Uterus (tissue), 4 donors: ENCODE measurements around the gene CCDC178. TPM values are rescaled to one million over a fixed set of nuclear protein-coding genes. Genes with fewer than 3 reads are reported as not detected.

Source experiments
- DNase-seq, 2 donors: peaks; one replicate each; pipeline ENCODE4 v3.0.0-alpha.2; 2019 to 2020
- H3K27ac ChIP-seq, 2 donors: fragments of 200-600 bp; sonication (generic); 1 replicate in 1 of 2; 2 replicates in 1 of 2; pipeline ENCODE4 v1.5.1; 2016 to 2018
- H3K27me3 ChIP-seq, 2 donors: fragments of 200-600 bp; sonication (generic); one replicate each; pipeline ENCODE4 v1.5.1; 2018 to 2019; ENCODE audit warnings: control low read depth in 1 of 2
- H3K36me3 ChIP-seq, 2 donors: fragments of 200-600 bp; sonication (generic); one replicate each; pipeline ENCODE4 v1.5.1; 2019; ENCODE audit warnings: control low read depth in 1 of 2
- H3K4me1 ChIP-seq, 2 donors: fragments of 200-600 bp; sonication (generic); one replicate each; pipeline ENCODE4 v1.5.1; 2018 to 2019; ENCODE audit warnings: control low read depth in 1 of 2
- H3K4me3 ChIP-seq, 2 donors: fragments of 200-600 bp; sonication (generic); 1 replicate in 1 of 2; 2 replicates in 1 of 2; pipeline ENCODE4 v1.5.1; 2018 to 2019; ENCODE audit warnings: mild to moderate bottlenecking in 1 of 2
- H3K9me3 ChIP-seq, 2 donors: fragments of 200-600 bp; sonication (generic); one replicate each; pipeline ENCODE4 v1.5.1; 2019; ENCODE audit warnings: control low read depth in 1 of 2
- POLR2A ChIP-seq, 2 donors: fragments of 450-650 bp; IDR thresholded peaks; one replicate each; pipeline ENCODE4 v1.6.1; 2016; ENCODE audit warnings: antibody characterized with exemption in 2 of 2, mild to moderate bottlenecking in 1 of 2, moderate library complexity in 1 of 2
- intact Hi-C: fragments of 100-400 bp; cut with DNase I; formaldehyde crosslinking; loops from one replicate; pipeline ENCODE4 v1.15.1; 2023; ENCODE audit warnings: low total_unique reads
- total RNA-seq, 4 donors: library from RNA; depleted of rRNA in 3 of 4; stranded (reverse); fragments of >200 nt in 3 of 4; gene quantifications; one replicate each; pipeline versions ENCODE4 v1.1.0 to v1.2.4, GENCODE V29; 2014 to 2023
- TF ChIP-seq, protein P1 (sequence below), 4 experiments: fragments of 200-600 bp in 2 of 4; fragments of 450-650 bp in 2 of 4; sonication (generic) in 2 of 4; IDR thresholded peaks; one replicate each; pipeline ENCODE4 v1.5.1; 2016 to 2019; ENCODE audit warnings: antibody characterized with exemption in 4 of 4, mild to moderate bottlenecking in 2 of 4, moderate library complexity in 1 of 4
- donor health status: DM: yes; HTN: yes; CAD: no.

The CCDC178 gene
- total RNA-seq, 4 donors from 2014 or later = 1.0 to 28.7 (median 8.8) TPM

DNA sequence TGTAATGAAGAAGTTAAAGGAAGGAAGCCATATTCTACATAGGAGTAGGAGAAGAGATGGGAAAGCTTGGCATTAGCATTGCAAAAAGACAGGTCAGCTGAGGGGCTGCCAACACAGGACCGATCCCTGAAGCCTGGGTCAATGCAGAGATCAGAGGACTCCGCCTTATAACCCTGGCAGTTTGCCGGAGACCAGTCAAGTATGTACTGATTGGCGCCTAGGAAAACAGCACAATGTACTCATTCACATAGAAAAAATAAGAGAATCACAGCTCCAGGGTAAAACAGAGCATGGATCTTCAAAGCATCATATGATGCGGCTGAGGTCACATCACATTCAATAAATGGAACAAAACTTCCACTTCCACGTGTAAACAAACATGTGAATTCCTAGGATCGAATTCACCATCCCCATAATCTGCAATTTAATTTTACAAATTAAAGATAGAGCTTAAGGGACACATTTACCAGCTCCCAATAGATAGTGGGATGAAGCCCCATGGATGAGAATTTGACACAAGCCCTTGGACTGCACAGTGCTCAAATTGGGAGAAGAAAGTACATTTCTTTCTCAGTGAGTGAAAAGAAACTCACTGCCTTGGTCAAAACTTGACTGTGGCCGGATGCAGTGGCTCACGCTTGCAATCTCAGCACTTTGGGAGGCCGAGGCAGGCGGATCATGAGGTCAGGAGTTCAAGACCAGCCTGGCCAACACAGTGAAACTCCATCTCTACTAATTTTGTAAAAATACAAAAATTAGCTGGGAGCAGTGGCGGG lies 532.7 kb downstream of the CCDC178 start:
- DNase-seq = no peak
- intact Hi-C loops = no loop called here
- Histone ChIP-seq H3K4me3 (no peak overlapping the region), H3K27me3 (no peaks in the 10 kb centered on the region), H3K4me1 (no peaks in the 10 kb centered on the region), H3K36me3 (no peaks in the 10 kb centered on the region), H3K9me3 (no peaks in the 10 kb centered on the region), H3K27ac (no peak overlapping the region)
- no peak for TF ChIP-seq POLR2A (IDR thresholded peaks at IDR 0.05)
- TF ChIP-seq, protein P1, sequence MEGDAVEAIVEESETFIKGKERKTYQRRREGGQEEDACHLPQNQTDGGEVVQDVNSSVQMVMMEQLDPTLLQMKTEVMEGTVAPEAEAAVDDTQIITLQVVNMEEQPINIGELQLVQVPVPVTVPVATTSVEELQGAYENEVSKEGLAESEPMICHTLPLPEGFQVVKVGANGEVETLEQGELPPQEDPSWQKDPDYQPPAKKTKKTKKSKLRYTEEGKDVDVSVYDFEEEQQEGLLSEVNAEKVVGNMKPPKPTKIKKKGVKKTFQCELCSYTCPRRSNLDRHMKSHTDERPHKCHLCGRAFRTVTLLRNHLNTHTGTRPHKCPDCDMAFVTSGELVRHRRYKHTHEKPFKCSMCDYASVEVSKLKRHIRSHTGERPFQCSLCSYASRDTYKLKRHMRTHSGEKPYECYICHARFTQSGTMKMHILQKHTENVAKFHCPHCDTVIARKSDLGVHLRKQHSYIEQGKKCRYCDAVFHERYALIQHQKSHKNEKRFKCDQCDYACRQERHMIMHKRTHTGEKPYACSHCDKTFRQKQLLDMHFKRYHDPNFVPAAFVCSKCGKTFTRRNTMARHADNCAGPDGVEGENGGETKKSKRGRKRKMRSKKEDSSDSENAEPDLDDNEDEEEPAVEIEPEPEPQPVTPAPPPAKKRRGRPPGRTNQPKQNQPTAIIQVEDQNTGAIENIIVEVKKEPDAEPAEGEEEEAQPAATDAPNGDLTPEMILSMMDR (IDR thresholded peaks at IDR 0.05) = no peak

DNA sequence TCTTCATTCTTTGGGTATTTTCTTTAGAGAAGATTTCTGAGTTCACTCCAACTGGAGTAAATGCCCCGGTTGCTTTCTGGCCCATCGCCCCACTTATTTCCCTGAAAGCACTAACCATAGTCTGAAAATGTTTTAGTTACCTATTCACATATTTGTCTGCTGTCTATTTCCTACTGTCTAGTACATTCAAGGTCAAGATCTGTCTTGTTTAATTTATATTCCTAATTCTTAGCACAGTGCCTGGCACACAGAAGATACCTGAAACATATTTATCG lies 533.3 kb downstream of the CCDC178 start:
- no peak for DNase-seq
- H3K4me3 ChIP-seq = no peak overlapping the region
- H3K9me3 ChIP-seq = no peaks in the 10 kb centered on the region
- no peaks in the 10 kb centered on the region for H3K27me3 ChIP-seq
- H3K27ac ChIP-seq = no peak overlapping the region
- TF ChIP-seq, protein P1 (IDR thresholded peaks at IDR 0.05) = no peak
- TF ChIP-seq POLR2A (IDR thresholded peaks at IDR 0.05) = no peak
- intact Hi-C loops = no loop called here
- H3K36me3 ChIP-seq = no peaks in the 10 kb centered on the region
- no peaks in the 10 kb centered on the region for H3K4me1 ChIP-seq

DNA sequence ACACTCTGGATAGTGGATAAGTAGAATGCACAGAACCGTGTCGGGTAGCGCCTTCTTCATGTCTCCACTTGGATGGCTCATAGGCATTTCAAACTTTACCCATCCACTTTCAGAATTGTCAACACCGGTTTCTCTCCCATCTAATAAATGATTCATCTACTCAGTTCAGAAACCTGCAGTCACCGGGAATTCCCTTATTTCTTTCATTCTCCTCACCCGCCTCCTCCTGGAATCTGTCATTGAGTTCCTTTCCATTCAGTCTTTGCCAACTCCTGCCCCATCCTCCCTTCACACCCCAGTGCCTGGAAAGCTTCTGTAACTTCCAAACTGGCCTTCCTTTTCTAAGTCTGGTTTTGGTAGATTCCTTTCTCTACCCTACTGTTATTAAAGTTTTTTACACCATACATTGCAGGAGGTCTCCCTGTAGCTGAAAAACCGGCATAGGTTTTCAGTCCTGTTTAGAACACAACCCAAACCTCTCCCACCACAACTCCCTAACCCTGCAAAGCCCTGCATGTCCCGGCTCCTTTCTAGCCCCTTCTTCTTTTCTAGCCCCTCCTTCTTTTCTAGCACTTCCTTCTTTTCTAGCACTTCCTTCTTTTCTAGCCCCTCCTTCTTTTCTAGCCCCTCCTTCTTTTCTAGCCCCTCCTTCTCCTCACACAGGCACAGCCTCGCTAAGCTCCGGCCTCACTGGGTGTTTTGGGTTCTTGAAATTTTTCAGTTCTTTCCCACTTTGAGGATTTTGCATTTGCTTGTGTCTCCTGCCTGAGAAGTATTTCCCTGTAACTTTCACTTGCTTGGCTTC lies 533.8 kb downstream of the CCDC178 start:
- no peak overlapping the region for H3K4me3 ChIP-seq
- TF ChIP-seq POLR2A (IDR thresholded peaks at IDR 0.05) = no peak
- TF ChIP-seq, protein P1 (IDR thresholded peaks at IDR 0.05) = no peak
- no peaks in the 10 kb centered on the region for H3K4me1 ChIP-seq
- DNase-seq = no peak
- H3K27ac ChIP-seq = no peak overlapping the region
- no peaks in the 10 kb centered on the region for H3K27me3 ChIP-seq
- intact Hi-C loops = no loop called here
- H3K36me3 ChIP-seq = no peaks in the 10 kb centered on the region
- H3K9me3 ChIP-seq = no peaks in the 10 kb centered on the region

DNA sequence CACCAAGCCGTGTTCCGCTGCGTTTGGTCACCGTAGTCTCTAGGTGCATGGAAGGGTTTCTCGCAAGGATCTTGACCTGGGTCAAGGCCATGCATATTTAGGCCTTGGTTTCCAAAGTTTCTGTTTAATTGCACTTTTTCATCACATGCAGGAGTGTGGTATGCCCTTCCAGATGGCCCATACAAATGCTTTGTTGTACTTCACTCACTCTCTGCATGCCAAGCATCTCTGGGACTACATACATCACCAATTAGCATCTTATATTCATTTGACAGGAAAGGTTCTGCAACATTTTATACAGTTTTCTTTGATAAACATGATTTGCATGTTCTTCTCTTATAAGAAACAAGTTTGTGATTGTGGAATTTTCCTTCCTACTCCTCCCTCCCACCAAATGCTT lies 534.9 kb downstream of the CCDC178 start:
- no peaks in the 10 kb centered on the region for H3K4me1 ChIP-seq
- H3K27me3 ChIP-seq = no peaks in the 10 kb centered on the region
- no peaks in the 10 kb centered on the region for H3K36me3 ChIP-seq
- no peak for DNase-seq
- no peak overlapping the region for H3K27ac ChIP-seq
- TF ChIP-seq, protein P1 (IDR thresholded peaks at IDR 0.05) = no peak
- no peak for TF ChIP-seq POLR2A (IDR thresholded peaks at IDR 0.05)
- H3K4me3 ChIP-seq = no peak overlapping the region
- intact Hi-C loops = no loop called here
- no peaks in the 10 kb centered on the region for H3K9me3 ChIP-seq
